PC-3 (cell line): ENCODE measurements around the gene OGT.

Experiments used
- CTCF ChIP-seq: fragments of 300-600 bp; sonication (generic); conservative IDR thresholded peaks from 2 replicates; pipeline ENCODE4 v1.5.1; 2017; ENCODE audit warnings: antibody characterized with exemption, low read depth, mild to moderate bottlenecking, low read length
- EZH2 ChIP-seq: fragments of 300-600 bp; sonication (generic); IDR thresholded peaks from one replicate; pipeline ENCODE4 v1.6.1; 2017; ENCODE audit warnings: antibody characterized with exemption, mild to moderate bottlenecking, low read length; ENCODE audit not compliant: unreplicated experiment
- EZH2phosphoT487 ChIP-seq: fragments of 300-600 bp; sonication (generic); IDR thresholded peaks from 2 replicates; pipeline ENCODE4 v1.6.1; 2018; ENCODE audit warnings: mild to moderate bottlenecking, antibody characterized with exemption, low read length, borderline replicate concordance

GRCh38 chrX:71550578-71550977 is 17.7 kb downstream of the OGT start:
- TF ChIP-seq CTCF: no peak
- TF ChIP-seq EZH2: no peak
- TF ChIP-seq EZH2phosphoT487: no peak
